Breast epithelium (tissue), 4 donors: ENCODE data around the gene FAXDC2. TPM values are rescaled to one million over a fixed set of nuclear protein-coding genes. Genes with fewer than 3 reads are reported as not detected.

ENCODE experiments used
- DNase-seq, 2 donors: peaks; one replicate each; pipeline ENCODE4 v3.0.0-alpha.2; 2019; ENCODE audit warnings: low spot score in 2 of 2
- H3K27ac ChIP-seq, 2 donors: fragments of 200-600 bp; sonication (generic) in 1 of 2; one replicate each; pipeline ENCODE4 v1.5.1; 2016 to 2019; ENCODE audit warnings: mild to moderate bottlenecking in 1 of 2
- H3K27me3 ChIP-seq, 2 donors: fragments of 200-600 bp; sonication (generic) in 1 of 2; one replicate each; pipeline versions ENCODE4 v1.5.1 to v1.6.0; 2017 to 2019; ENCODE audit warnings: control low read depth in 1 of 2, mild to moderate bottlenecking in 1 of 2
- H3K36me3 ChIP-seq: fragments of 200-600 bp; one replicate; pipeline ENCODE4 v1.5.1; 2019
- H3K4me1 ChIP-seq, 2 donors: fragments of 200-600 bp; sonication (generic); one replicate each; pipeline ENCODE4 v1.5.1; 2016 to 2019; ENCODE audit warnings: control low read depth in 1 of 2
- H3K4me3 ChIP-seq, 3 donors: fragments of 200-600 bp; sonication (generic); 1 replicate in 2 of 3; 2 replicates in 1 of 3; pipeline ENCODE4 v1.5.1; 2016 to 2019; ENCODE audit warnings: mild to moderate bottlenecking in 3 of 3, moderate library complexity in 2 of 3
- H3K9me3 ChIP-seq, 2 donors: fragments of 200-600 bp; sonication (generic) in 1 of 2; one replicate each; pipeline ENCODE4 v1.5.1; 2016 to 2019; ENCODE audit warnings: control low read depth in 1 of 2
- POLR2A ChIP-seq: fragments of 450-650 bp; IDR thresholded peaks from one replicate; pipeline ENCODE4 v1.6.1; 2016; ENCODE audit warnings: antibody characterized with exemption, mild to moderate bottlenecking, moderate library complexity
- POLR2AphosphoS5 ChIP-seq, 3 donors: sonication (generic); formaldehyde crosslinking; IDR thresholded peaks; one replicate each; pipeline ENCODE4 v1.6.1; 2017; ENCODE audit warnings: antibody characterized with exemption in 3 of 3
- intact Hi-C: fragments of 100-400 bp; cut with DNase I; formaldehyde crosslinking; loops from one replicate; pipeline ENCODE4 v1.15.1; 2023; ENCODE audit warnings: low total_unique reads
- total RNA-seq, 3 donors: library from RNA; depleted of rRNA; stranded (reverse); fragments of >200 nt; gene quantifications; one replicate each; pipeline ENCODE4 v1.1.0, GENCODE V29; 2016
- TF ChIP-seq, protein P1 (sequence below), 3 donors: fragments of 450-650 bp; IDR thresholded peaks; one replicate each; pipeline ENCODE4 v1.5.1; 2016 to 2017; ENCODE audit warnings: antibody characterized with exemption in 3 of 3, mild to moderate bottlenecking in 3 of 3, moderate library complexity in 3 of 3

Gene FAXDC2
- total RNA-seq, 3 donors from 2014 or later, result 43.9 to 117 (median 52.5) TPM

DNA sequence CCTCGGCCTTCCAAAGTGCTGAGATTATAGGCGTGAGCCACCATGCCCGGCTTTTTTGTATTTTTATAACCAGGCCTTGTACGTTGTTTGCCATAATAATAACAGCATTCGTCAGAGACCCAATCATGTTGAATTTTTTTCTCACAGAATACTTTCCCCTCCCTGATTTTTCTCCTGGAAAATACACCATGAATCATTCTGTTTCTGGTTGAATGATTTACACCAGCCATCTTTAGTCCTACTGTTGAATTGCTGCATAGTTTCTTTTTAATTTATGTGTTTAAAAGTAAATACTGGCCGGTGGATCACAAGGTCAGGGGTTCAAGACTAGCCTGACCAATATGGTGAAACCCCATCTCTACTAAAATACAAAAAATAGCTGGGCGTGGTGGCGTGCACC, 11.5 kb upstream of the FAXDC2 start:
- no peak overlapping the region for H3K27ac ChIP-seq
- peak overlapping the region in 1 of 3 donors; percentile 81 for H3K4me3 ChIP-seq
- no peaks in the 10 kb centered on the region for H3K27me3 ChIP-seq
- TF ChIP-seq, protein P1, sequence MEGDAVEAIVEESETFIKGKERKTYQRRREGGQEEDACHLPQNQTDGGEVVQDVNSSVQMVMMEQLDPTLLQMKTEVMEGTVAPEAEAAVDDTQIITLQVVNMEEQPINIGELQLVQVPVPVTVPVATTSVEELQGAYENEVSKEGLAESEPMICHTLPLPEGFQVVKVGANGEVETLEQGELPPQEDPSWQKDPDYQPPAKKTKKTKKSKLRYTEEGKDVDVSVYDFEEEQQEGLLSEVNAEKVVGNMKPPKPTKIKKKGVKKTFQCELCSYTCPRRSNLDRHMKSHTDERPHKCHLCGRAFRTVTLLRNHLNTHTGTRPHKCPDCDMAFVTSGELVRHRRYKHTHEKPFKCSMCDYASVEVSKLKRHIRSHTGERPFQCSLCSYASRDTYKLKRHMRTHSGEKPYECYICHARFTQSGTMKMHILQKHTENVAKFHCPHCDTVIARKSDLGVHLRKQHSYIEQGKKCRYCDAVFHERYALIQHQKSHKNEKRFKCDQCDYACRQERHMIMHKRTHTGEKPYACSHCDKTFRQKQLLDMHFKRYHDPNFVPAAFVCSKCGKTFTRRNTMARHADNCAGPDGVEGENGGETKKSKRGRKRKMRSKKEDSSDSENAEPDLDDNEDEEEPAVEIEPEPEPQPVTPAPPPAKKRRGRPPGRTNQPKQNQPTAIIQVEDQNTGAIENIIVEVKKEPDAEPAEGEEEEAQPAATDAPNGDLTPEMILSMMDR (IDR thresholded peaks at IDR 0.05), result no peak
- TF ChIP-seq POLR2AphosphoS5 (IDR thresholded peaks at IDR 0.05) (no peak), POLR2A (no peak)
- intact Hi-C loops, result no loop called here
- no peaks in the 10 kb centered on the region for H3K36me3 ChIP-seq
- H3K4me1 ChIP-seq, result peaks cover 0 to 5% of the 10 kb centered on the region in 2 donors
- DNase-seq, result no peak
- H3K9me3 ChIP-seq, result no peaks in the 10 kb centered on the region

DNA sequence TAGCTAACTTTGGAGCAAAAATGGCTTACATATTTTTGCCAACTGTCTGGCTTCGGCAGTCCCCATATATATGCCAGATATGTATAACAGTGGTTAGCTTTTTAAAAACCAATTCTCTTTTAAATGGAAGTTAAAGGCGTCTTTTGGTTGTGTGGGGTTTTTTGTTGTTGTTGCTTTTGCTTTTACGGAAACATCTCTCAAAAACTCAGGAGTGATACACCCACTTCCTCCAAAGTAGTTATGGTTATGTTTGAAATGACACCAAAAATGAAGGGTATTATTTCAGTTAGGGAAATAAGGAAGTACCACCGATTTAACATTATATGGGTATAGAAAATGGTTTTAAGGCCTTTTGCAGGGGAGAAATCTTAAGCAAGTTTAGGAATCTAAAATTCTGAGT, 10.4 kb upstream of the FAXDC2 start:
- no peak for TF ChIP-seq POLR2A
- TF ChIP-seq, protein P1 (IDR thresholded peaks at IDR 0.05), result no peak
- TF ChIP-seq POLR2AphosphoS5 (IDR thresholded peaks at IDR 0.05), result no peak
- Histone ChIP-seq H3K9me3 (no peaks in the 10 kb centered on the region), H3K27me3 (no peaks in the 10 kb centered on the region), H3K4me1 (peaks cover 0 to 5% of the 10 kb centered on the region in 2 donors), H3K4me3 (peak overlapping the region; percentile 78 to 81 (median 80)), H3K36me3 (no peaks in the 10 kb centered on the region), H3K27ac (no peak overlapping the region)
- intact Hi-C loops, result no loop called here
- no peak for DNase-seq

DNA sequence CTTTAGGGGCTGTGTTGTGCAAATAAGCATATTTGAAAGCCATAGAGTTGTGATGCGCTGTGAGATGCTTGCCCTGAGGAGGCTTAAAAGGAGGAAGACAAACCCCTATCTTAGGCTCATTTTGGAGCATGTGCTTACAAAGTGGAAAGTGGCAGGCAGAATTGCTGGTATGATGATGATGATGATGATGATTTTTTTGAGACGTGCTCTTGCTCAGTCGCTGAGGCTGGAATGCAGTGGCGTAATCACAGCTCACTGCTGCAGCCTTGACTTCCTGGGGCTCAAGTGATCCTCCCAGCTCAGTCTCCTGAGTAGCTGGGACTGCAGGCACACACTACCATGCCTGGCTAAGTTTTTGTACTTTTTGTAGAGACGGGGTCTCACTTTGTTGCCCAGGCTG, 9.7 kb upstream of the FAXDC2 start:
- intact Hi-C loops, result no loop called here
- Histone ChIP-seq H3K4me1 (peaks cover 0 to 5% of the 10 kb centered on the region in 2 donors), H3K27ac (peak overlapping the region; percentile 98 to 99)

DNA sequence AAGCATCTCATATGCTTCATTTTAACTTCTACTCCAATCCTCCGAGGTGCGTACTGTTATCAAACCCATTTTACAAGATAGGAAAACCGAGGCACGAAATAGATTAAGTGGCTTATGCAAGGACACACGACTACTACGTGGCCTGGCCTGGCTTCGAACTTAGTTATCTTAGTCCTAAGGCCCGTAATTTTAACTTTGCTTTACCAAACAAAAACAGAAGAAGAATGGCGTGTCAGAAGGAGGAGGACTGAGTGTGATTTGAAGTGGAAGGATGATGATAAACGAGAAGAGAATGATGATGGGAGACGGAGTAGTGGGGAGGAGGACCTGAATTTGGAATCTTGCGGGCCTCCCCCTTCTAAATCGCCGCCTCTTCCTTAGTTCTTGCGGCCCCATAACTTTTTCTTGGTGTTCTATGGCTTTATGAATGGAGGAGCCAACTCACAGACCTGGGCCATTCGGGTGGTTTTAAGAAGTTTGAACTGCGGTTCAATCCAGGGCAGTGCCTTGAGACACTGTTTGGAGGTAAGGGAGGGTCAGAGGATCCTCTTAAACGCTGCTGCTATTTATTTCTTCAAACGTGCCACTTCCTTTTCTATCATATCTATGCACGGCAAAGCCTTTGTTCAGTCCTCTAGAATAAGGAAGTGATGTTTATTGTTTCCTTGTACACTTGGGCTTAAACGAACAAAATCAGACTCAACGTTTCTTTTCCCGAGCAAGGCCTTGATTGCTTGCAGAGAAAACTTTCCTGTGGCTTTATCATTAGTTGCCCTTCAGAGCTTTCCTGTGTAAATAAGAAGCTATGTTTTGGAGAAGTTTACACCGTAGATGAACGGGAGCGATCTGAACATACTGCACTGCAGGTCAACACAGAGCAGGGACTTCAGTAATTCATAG, 8.8 kb upstream of the FAXDC2 start:
- H3K27ac ChIP-seq, result peak overlapping the region; percentile 98 to 99
- DNase-seq, result no peak
- intact Hi-C loops, result no loop called here
- H3K4me3 ChIP-seq, result peak overlapping the region; percentile 78 to 81 (median 80)
- no peaks in the 10 kb centered on the region for H3K27me3 ChIP-seq
- peaks cover 0 to 5% of the 10 kb centered on the region in 2 donors for H3K4me1 ChIP-seq
- no peaks in the 10 kb centered on the region for H3K9me3 ChIP-seq
- H3K36me3 ChIP-seq, result no peaks in the 10 kb centered on the region
- TF ChIP-seq POLR2A (no peak), POLR2AphosphoS5 (IDR thresholded peaks at IDR 0.05) (no peak)
- TF ChIP-seq, protein P1 (IDR thresholded peaks at IDR 0.05), result no peak

More for the DNA sequence above, 9.7 kb upstream of the FAXDC2 start:
- no peak for DNase-seq
- Histone ChIP-seq H3K27me3 (no peaks in the 10 kb centered on the region), H3K9me3 (no peaks in the 10 kb centered on the region), H3K36me3 (no peaks in the 10 kb centered on the region), H3K4me3 (peak overlapping the region; percentile 78 to 81 (median 80))
- TF ChIP-seq, protein P1 (IDR thresholded peaks at IDR 0.05), result no peak
- TF ChIP-seq POLR2A (no peak), POLR2AphosphoS5 (IDR thresholded peaks at IDR 0.05) (no peak)

DNA sequence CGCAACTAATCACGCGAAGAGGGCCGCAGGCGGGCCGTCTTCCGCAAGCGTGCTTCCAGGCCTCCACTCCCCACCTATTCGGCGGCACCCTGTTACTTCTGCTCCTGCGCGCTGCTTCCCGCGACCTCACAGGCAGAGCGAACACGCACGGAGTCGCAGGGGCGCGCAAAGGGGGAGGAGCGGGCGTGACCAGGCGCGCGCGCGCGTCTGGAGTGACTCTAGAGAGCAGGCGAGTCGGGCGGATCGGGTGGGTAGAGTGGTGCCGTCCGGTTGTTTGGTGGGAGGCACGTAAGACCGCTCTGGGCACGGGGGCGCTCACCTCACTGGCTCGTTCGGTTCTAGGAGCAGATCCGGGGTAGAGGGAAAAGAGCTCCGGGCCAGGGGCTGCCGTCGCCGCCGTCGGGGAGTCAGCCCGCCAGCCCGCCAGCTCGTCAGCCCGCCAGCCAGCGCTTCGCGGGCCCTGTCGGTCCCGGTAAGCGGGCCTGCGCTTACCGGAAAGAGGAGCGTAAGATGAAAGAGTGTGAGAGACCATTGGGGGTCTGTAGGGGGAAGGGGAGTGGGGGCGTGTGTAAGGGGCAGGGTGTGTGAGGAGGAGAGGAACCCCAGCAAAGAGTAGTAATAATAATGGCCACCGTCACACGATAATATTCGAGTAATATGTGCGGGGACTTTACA, 8.0 kb upstream of the FAXDC2 start, which contains the start of gene CNOT8:
CNOT8 (plus strand) TSS at position 331 of the 675 bp plus-strand sequence. CDS start 4,652 bp downstream, outside the sequence.
- Histone ChIP-seq H3K9me3 (no peaks in the 10 kb centered on the region), H3K27me3 (no peaks in the 10 kb centered on the region), H3K4me1 (peaks cover 0 to 5% of the 10 kb centered on the region in 2 donors), H3K36me3 (no peaks in the 10 kb centered on the region), H3K4me3 (peak within 1 kb of the TSS; percentile 78 to 81 (median 80)), H3K27ac (peak within 1 kb of the TSS; percentile 98 to 99)
- DNase-seq, result peak; percentile 97 to 98
- TF ChIP-seq POLR2A, result peak; percentile 77
- TF ChIP-seq POLR2AphosphoS5 (IDR thresholded peaks at IDR 0.05), result peak; percentile 91 to 96 (median 94)
- TF ChIP-seq, protein P1 (IDR thresholded peaks at IDR 0.05), result no peak
- intact Hi-C loops, result no loop called here
